Caki2 (cell line): ENCODE results near the gene CHST8. TPM values are rescaled to one million over a fixed set of nuclear protein-coding genes. Genes with fewer than 3 reads are reported as not detected.
"Not testable (repeated sequence)": the region's sequence is repeated elsewhere in the genome, so short reads cannot be mapped to it uniquely, and the experiment has no call there.

Experiments
- DNase-seq: peaks from one replicate; pipeline ENCODE4 v3.0.0-alpha.2; 2015; ENCODE audit warnings: low read depth
- in situ Hi-C: cut with HindIII; loops from 2 replicates; pipeline ENCODE4 v1.10.0; 2016; ENCODE audit warnings: low sequenced_read_pairs, low pct_unique_long_range_greater_than_20kb, mixed read lengths
- total RNA-seq: library from RNA; depleted of rRNA; stranded (reverse); fragments of >200 nt; shearing (Covaris generic); gene quantifications from 2 replicates; pipeline ENCODE4 v1.2.3, GENCODE V29; 2014; ENCODE audit warnings: low replicate concordance

Gene CHST8
- total RNA-seq, 1 experiment from 2014 or later: not detected

DNA sequence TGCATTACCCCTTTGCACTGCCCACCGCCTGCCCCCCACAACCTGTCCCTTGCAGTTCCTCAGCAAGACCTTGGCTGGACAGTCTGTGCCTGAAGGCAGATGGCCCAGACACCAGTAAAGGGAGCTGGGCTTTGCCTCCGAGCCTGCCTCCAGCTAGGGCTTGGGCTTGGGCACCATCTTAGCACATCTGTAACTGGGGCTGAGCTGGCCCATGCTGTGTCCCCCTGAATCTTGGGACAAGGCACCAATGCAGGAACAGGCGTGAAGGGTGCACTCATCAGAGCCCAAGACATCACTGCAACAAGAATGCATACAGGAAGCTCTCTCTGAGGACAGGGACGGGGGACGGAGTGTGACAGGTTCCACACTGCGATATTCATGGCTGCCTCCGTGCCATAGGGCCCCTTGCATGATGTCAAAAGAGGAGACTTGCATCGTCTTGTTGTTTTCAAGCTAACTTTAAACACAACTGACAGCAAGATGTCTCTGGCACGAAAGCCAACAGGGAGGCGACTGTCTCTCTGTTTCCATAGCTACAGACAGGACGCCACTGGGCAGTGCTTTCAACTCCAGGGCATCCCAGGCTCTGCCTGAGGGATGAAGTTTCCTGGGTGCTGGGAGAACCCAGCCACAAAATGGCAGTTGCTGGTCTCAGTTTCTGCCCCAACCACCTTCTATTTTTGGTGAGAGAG lies 8.7 kb upstream of the CHST8 start:
- no peak for DNase-seq
- in situ Hi-C loops: no loop called here

DNA sequence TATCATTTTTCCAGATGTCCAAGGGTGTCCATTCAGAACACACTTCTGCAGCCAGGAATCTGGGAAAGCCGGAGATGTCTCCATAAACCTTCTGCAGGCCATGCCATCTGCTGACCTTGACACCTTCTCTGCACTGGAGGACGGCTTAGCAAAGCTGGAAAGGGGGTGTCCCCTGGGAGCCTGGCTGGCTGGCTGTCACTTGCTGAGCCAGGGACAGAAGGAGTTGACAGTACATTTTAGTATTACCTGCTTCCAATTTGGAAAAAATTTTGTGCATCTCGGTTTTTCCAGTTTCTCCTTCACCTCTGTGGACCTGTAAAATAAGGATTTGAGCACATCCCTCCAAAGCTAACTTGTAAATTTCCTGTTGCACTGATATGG lies 8.1 kb upstream of the CHST8 start:
- in situ Hi-C loops: no loop called here
- DNase-seq: no peak

DNA sequence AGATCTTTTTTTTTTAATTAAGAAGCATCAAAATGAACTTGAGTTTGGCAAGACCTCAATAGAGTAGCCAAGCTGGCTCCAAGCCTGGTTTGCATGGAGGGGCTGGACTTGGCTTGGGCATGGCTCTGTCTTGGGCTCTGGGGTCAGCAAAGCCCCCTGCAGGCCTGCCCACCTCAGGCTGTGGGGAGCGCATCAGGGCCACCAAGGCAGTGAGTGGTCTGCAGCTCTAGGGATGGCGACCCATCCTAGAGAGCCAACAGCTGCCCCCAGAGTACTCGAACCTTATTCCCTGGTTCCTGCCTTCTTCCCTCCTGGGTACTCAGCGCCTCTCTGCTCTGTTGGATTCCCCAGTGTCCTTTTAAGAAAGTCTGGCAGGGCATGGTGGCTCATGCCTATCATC lies 5.4 kb upstream of the CHST8 start:
- no peak for DNase-seq
- in situ Hi-C loops: no loop called here

DNA sequence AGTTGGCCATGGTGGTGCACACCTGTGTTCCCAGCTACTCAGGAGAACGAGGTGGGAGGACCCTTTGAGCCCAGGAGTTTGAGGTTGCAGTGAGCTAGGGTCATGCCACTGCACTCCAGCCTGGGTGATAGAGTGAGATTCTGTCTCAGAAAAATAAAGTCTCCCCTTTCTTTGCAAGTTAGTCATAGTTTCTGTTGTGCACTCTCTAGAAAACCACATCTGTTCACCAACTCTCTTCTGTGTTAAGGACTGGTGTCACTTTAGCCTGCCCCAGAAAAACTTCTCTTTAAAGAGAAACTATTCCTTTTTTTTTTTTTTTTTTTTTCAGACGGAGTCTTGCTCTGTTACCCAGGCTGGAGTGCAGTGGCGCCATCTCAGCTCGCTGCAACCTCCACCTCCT lies 4.9 kb upstream of the CHST8 start:
- DNase-seq: no peak
- in situ Hi-C loops: no loop called here

DNA sequence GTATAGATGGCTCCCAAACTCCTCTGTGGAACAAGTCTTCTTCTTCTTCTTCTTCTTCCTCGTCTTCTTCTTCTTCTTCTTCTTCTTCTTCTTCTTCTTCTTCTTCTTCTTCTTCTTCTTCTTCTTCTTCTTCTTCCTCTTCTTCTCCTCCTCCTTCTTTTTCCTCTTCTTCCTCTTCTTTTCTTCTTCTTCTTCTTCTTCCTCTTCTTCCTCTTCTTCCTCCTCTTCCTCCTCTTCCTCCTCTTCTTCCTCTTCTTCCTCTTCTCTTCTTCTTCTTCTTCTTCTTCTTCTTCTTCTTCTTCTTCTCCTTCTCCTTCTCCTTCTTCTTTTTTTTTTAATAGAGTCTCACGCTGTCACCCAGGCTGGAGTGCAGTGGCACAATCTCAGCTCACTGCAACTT lies 3.4 kb upstream of the CHST8 start:
- in situ Hi-C loops, DNase-seq: not testable (repeated sequence)

DNA sequence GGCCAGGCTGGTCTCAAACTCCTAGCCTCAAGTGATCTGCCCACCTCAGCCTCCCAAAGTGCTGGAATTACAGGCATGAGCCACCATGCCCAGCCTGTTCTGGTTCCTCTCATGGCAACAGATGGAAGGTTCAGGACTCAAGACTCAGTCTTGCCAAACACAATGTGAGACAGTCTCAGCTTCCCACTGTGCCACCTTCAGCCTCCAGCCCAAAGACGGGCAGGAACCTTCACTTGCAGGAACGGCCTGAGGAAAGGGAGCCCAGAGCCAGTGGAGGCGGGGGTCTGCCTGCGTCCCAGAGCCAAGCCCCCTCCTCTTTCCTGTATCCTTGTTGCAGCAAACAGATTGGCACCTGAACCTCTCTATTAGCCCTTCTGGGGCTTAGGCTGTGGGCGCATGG lies 2.9 kb upstream of the CHST8 start:
- in situ Hi-C loops: no loop called here
- DNase-seq: no peak

DNA sequence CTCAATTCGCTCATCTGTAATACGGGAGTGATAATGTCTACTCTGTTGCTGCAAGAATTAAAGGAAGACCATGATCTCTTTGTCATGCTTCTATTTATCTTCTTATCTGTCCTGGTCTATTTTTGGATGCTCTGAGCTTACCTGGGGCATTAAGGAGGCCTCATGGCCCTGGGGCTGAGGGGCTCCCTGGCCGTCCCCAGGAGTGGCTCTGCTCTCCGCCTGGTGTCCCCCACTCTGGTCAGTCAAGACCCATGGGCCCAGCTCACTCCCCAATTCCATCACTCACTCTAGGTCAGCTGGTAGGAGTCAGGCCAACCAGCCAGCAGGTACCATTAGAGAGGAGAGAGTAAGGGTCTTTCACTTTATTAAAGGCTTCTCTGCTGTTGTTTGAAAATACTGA lies 1.1 kb upstream of the CHST8 start:
- DNase-seq: no peak
- in situ Hi-C loops: no loop called here

DNA sequence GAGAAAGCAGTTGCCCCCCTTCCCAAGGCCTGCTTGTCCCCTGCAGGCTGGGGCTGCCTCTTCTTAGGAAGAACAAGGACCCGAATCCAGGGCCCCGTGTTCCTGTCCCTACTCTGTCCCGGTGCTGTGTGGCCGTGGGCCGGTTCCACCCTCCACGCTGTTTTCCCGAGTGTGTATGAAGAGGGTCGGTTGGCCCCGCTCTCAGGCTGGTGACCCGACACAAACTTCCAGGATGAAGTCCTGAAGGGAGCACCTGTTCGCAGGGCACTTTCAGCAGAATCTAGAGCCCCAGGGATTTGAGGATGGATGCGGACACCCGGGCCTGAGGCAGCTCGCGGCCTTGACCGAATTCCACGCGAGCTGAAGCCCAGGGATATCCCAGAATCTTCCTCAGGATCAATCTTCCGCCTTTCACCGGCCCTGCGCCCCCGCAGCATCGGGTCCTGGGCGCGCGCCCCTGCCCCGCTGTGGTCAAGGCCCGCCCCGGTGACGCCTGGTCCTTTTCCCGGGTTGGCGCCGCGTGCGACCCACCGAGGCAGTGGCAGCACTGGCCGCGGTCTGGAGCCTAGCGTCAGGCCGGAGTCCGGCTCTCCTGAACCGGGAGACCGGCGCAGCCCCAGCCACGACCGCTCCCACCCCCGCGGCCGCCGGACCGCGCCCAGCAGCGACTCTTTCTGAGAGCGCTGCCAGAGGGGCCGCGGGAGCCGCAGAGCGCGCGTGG lies 528 bp upstream of the CHST8 start:
- in situ Hi-C loops: no loop called here
- DNase-seq: no peak

DNA sequence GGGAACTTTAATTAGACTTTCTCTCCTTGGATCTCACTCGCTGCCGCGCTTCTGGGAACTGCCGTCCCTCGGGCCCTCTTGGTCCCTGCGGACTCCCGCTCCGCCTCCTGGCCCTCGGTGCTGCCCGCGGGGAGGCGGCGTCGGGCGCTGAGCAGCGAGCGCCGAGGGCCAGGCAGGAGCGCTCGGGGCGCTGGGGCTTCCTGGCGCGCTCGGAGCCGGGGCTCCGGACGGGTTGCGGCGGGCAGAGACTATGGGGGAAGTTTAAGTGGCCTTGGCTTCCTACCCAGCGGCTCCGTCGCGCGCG lies 704 bp downstream of the CHST8 start:
- no peak for DNase-seq
- in situ Hi-C loops: no loop called here

DNA sequence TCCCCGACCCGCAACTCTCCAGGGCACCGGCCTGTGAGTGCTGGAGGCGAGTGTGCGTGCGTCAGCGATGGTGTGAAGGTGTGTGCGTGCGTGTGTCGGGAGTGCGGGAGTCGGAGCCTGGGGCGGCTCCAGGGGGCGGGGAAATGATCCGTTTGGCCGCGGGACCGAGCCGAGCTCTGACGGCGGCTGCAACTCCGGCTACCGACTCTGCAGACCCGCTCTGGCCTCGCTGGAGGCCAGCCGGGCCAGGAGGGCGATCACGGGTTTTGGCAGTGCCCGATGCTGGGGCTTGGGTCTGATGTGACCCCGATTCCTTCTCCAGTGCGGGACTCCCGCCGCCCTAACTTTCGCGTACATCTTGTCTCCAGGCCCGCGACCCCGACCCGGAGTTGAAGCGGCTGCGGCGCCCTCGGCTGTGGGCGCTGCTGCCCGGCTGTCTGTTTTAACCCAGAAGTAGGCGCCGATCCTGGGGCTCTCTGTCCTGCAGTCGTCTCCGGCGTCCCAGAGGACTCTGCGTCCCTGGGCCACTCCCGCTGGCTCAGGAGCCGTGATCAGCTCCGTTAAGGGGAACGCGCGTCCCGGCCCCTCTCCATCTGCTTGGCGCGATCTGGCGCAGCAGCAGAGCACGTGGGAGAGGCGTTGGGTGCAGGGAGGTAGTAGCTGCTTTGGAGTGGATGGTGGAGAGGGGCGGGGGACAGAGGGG lies 1.2 kb downstream of the CHST8 start:
- no peak for DNase-seq
- in situ Hi-C loops: no loop called here

DNA sequence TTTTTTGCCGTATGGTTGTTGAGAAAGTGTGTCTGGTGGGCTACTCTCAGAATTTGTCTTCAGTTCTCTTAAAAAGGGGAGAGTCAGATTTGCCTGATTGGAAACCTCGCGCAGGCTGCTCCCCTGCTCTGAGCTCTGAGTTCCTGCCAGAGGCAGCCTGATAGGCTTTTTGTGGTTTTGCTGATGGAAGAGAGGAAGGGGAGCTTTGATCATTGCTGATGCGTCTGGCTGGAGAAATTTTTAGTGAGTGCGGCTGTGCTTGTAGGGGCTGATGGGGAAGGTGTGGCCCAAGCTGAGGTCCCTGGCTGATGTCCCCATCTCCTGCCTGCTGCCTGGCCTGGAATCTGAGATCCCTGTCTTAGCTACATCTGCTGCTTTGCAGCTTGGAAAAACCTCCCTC lies 2.8 kb downstream of the CHST8 start:
- in situ Hi-C loops: no loop called here
- no peak for DNase-seq

DNA sequence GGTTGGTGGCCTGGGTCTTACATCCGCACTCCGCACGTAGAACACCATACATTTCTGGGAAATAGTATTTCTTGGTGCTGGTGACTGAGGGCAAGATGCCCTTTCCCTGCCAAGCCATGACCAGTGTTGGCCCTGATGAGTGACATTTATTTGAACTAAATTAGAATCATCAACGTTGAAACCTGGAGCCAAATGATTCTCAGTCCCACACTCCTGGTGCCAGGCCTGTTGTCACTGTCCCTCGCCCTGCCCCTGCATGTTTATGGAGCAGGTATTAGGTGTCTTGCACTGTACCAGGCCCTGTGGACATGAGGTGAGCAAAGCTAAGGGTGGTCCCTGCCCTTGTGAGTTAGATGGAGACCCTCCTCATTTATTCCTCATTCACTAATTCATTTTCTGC lies 5.8 kb downstream of the CHST8 start:
- in situ Hi-C loops: no loop called here

DNA sequence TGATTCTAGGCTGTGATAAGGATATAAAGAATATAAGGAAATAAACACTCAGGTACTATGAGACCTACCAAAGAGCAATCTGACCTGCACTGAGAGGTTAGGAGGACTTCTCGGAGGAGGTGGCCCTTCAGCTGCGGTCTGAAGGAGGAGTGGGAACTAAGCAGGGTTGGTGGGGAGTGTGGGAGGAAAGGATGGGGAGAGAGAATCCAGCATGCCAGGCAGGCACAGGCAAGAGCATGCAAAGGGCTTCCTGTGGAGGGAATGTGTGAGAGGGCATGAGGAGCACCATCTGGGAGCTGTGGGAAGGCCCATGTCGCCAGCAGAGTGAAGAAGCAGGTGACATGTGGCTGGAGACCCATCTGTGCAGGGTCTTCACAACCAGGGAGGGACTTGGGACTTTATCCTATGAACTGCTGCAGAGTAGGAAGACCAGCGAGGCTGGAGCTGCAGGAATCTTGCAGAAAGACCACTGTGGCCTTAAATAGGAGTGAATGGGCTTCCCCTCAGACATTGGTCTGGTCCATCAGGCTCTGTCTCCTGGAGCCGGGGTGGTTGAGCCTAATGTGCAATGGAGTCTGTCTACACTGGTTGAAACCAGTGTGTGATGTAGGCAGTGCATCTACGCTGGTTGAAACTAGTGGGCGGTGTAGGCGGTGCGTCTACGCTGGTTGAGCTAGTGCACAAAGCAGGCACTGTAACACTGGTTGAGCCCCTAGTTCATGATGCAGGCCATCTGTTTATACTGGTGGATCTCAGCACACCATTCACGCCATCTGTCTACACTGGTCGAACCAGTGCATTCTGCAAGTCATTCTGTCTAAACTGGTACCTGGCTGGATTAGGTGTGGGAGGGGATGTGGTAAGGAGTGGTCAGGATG lies 6.4 kb downstream of the CHST8 start:
- in situ Hi-C loops: no loop called here
- DNase-seq: no peak

More for the DNA sequence above, 5.8 kb downstream of the CHST8 start:
- DNase-seq: no peak

DNA sequence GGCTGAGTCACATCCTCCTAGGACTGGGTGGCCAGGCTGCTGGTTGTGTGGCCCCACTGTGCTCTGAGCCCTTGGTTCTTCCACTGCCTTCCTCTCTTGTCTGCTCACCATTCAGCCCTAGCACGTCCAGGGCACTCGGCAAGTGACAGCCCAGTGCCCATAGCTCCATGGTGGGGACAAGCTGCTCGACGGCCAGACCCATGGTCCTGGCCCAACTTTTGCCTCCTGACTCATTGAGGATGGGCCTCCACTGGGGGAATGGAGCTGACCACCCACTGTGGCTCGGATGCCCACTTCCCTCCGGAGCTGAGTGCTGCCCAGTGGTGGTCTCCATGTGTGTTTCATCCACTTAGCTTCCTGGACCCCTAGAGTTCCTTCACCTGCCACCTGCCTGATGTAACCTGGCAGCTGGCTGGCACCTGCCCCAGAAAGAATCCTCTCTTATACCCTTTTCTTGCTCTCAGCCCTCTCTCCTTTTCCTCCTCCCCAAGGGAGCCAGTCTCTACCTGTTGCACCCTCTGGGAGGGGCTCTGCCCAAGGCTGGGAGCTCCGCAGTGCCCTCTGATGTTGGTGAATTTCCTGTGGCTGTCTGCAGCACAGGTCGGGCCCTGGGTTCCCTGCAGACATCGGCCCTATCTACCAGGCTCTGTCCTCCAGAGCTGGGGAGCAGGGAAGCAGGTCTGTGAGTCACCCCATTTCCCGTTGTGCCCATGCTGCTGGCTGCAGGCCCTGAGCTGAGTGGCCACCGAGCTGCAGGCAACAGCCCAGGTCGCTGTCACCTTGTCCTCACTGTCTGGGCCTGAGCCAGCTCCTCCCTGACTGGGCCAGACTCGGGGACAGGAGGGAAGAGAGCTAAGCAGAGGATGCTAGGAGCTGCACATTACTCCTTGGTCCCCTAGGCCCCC lies 7.4 kb downstream of the CHST8 start:
- DNase-seq: no peak
- in situ Hi-C loops: no loop called here

DNA sequence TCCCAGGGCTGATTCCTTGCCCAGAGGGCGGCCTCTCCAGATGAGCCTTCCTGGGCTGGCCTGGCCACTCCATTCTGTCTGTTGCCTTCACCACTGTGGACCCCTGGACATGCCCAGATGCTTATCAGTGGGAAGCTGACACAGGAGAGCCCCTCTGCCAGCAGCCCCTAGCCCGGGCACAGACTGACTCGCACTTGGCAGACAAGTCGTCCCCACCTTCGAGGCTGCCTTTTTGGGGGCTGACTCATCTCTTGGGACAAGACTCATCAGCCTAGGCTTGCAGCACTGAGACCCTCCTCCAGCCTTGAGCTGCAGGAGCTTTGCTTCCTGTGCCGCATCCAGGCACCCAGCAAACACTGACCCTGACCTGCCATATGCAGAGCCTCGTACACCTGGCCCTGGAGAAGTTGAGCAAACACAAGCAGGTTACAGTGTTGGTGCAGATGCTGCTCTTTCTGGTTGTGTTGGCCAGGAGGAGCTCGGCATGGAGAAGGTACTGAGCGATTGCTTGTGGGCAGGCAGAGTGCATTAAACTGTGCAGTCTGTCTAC lies 8.1 kb downstream of the CHST8 start:
- in situ Hi-C loops: no loop called here
- no peak for DNase-seq

DNA sequence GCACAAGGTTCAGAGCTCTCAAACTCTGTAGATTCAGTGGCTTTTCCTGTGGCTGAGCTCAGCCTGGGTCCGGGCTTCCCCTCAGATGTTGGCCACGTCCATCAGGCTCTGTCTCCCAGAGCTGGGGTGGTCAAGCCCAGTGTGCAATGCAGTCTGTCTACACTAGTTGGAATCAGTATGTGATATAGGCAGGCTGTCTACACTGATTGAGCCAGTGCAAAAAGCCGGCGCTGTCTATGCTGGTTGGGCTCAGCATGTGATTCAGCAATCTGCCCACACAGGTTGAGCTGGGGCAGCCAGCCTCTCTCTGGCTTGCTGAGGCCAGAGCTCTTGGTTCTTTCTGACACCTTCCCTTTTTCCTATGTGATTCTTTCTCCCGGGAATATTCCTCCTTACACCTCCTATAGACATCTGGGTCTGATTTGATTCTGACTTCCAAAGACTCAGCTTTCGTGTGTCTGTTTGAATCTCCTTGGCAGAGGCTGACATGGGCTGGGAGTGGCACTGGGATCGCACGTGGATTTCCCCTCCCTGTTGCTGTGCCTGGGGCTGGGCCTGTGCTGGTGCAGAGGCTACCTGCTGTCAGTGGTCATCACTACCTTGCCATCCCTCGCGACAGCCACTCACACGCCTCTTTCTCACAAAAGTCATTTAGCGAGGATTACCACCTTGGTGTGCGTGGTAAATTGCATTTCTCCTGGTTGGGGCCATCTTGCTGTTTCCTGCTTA lies 9.3 kb downstream of the CHST8 start:
- in situ Hi-C loops: no loop called here

DNA sequence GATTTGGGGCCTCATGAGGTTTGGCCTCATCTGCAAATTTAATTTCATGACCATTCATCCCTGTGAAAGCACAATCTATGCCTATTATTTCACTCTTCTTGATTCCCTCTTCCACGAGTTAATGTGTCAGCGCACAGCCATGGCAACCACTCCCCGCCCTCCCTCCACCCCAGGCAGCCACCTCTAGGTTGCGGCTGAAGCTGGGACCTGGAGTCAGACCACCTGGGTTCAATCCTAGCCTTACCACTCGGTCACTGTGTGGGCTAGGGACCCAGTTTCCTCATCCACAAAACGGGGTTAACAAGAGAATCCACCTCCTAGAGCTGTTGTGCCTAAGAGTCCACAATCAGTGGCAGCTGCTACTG lies 9.8 kb downstream of the CHST8 start:
- no peak for DNase-seq
- in situ Hi-C loops: no loop called here

More for the DNA sequence above, 9.3 kb downstream of the CHST8 start:
- DNase-seq: no peak
